PC-9 (cell line): ENCODE measurements around the gene NR1H4.

Experiments used
- EZH2 ChIP-seq: fragments of 200-600 bp; sonication (generic); IDR thresholded peaks from 2 replicates; pipeline ENCODE4 v1.8.0; 2017; ENCODE audit warnings: antibody characterized with exemption, low read depth
- TF ChIP-seq, protein P1 (sequence below): fragments of 200-600 bp; sonication (generic); conservative IDR thresholded peaks from 2 replicates; pipeline ENCODE4 v1.6.1; 2017; ENCODE audit warnings: mixed run types, antibody characterized with exemption, mild to moderate bottlenecking, moderate library complexity

DNA sequence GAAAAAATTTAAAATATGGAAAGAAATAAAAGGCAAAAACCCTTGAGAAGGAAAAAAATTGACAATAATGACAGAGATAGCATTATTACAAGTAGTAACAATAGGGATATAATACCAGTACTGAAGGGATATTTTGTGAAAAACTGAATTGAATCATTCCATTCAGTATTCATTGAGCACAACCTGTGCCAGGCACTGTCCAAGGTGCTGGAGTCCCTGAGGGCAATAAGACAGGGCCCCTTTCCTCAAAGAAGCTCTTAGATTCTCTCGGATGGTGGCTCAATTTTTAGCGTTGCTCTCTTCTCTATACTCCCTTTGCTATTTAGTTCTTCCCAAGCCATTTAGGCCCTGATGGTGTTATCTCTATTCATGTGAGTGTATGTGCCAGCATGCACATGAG, 65.5 kb downstream of the NR1H4 start:
- TF ChIP-seq, protein P1, sequence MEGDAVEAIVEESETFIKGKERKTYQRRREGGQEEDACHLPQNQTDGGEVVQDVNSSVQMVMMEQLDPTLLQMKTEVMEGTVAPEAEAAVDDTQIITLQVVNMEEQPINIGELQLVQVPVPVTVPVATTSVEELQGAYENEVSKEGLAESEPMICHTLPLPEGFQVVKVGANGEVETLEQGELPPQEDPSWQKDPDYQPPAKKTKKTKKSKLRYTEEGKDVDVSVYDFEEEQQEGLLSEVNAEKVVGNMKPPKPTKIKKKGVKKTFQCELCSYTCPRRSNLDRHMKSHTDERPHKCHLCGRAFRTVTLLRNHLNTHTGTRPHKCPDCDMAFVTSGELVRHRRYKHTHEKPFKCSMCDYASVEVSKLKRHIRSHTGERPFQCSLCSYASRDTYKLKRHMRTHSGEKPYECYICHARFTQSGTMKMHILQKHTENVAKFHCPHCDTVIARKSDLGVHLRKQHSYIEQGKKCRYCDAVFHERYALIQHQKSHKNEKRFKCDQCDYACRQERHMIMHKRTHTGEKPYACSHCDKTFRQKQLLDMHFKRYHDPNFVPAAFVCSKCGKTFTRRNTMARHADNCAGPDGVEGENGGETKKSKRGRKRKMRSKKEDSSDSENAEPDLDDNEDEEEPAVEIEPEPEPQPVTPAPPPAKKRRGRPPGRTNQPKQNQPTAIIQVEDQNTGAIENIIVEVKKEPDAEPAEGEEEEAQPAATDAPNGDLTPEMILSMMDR, result no peak
- no peak for TF ChIP-seq EZH2
